Retina (tissue), 1 donor: ENCODE data around the gene TRABD2B.

Source experiments
- DNase-seq: peaks from one replicate; pipeline ENCODE4 v3.0.0-alpha.2; 2016

Gene TRABD2B

GRCh38 chr1:47931395-47931794 is 65.8 kb downstream of the TRABD2B start:
- DNase-seq: no peak

- DNase-seq: no peak
These were observed 66.9 kb downstream of the TRABD2B start for GRCh38 chr1:47930210-47930840.

- no peak for DNase-seq
These were observed 70.0 kb downstream of the TRABD2B start for GRCh38 chr1:47927165-47927564.

GRCh38 chr1:47926461-47926999 is 70.7 kb downstream of the TRABD2B start:
- DNase-seq: no peak

GRCh38 chr1:47924270-47925048 is 72.7 kb downstream of the TRABD2B start:
- no peak for DNase-seq

- no peak for DNase-seq
These were observed 75.2 kb downstream of the TRABD2B start for GRCh38 chr1:47921935-47922415.

GRCh38 chr1:47919113-47919833 is 77.9 kb downstream of the TRABD2B start:
- no peak for DNase-seq

GRCh38 chr1:47918257-47918867 is 78.8 kb downstream of the TRABD2B start:
- DNase-seq: no peak

GRCh38 chr1:47917687-47918086 is 79.5 kb downstream of the TRABD2B start:
- DNase-seq: no peak

GRCh38 chr1:47915677-47916353 is 81.4 kb downstream of the TRABD2B start:
- DNase-seq: peak; percentile 55

- no peak for DNase-seq
These were observed 82.1 kb downstream of the TRABD2B start for GRCh38 chr1:47914952-47915676.

GRCh38 chr1:47914218-47914938 is 82.8 kb downstream of the TRABD2B start:
- DNase-seq: no peak

GRCh38 chr1:47913225-47913823 is 83.9 kb downstream of the TRABD2B start:
- no peak for DNase-seq

GRCh38 chr1:47912756-47913155 is 84.4 kb downstream of the TRABD2B start:
- no peak for DNase-seq

GRCh38 chr1:47911892-47912291 is 85.3 kb downstream of the TRABD2B start:
- DNase-seq: no peak

- DNase-seq: no peak
These were observed 85.8 kb downstream of the TRABD2B start for GRCh38 chr1:47911424-47911823.

- no peak for DNase-seq
These were observed 88.9 kb downstream of the TRABD2B start for GRCh38 chr1:47908258-47908657.

GRCh38 chr1:47907177-47907528 is 90.0 kb downstream of the TRABD2B start:
- no peak for DNase-seq

GRCh38 chr1:47906527-47907176 is 90.5 kb downstream of the TRABD2B start:
- peak; percentile 38 for DNase-seq

- no peak for DNase-seq
These were observed 91.2 kb downstream of the TRABD2B start for GRCh38 chr1:47906009-47906432.
